ENCODE results near the gene OTULIN.

Gene OTULIN

DNA sequence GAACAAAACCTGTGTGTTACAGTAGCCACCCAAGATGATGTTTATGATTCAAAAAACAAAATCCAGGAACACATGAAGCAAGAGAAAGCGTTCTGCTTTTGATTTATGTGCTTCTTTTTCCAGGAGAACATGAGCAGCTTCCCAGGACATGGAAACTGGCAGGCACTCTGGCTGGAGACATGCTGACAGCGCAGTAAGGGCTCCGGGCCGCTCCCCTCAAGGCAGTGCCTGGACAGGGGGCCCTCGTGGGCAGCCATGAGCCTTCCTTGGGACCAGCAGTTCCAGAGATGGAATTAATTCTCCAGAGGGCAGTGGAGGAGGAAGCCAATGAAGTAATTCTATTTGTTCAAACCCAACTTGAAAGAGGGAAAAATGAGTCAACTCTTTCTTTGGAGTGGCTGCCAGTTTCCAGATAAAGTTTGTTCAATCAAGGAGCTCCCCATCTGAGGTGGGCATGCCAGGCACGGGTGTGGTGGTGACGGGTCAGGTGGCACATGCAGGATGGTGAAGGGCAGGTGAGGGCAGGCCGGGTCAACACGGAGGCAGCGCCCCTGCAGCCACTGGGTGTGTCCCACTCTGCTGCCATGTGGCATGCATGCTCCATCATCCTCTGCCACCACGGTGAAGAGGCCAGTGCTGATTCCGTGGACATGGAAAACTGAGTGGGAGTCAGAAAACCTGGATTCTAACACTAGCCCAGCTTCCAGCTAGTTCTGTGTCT, 83.8 kb downstream of the OTULIN start:
- Histone ChIP-seq H3K36me3 (ENCODE audit: control insufficient read depth, insufficient read depth, low read length) (no peaks in the 10 kb centered on the region), H3K27me3 (ENCODE audit: control insufficient read depth, insufficient read depth, low read length, poor library complexity, severe bottlenecking) (no peaks in the 10 kb centered on the region), H3K27ac (ENCODE audit: insufficient read depth, low read depth, low read length, poor library complexity, severe bottlenecking) (no peak overlapping the region), H3K4me1 (ENCODE audit: control insufficient read depth, insufficient read depth, low read length) (no peaks in the 10 kb centered on the region), H3K9me3 (ENCODE audit: control insufficient read depth, low read length) (no peaks in the 10 kb centered on the region), H3K4me3 (ENCODE audit: insufficient read depth, low read depth, low read length) (no peak overlapping the region)
- 95 to 96% methylated on average over 12 of the region's 12 CpGs for WGBS, 2 experiments

Data from ectodermal cell (in vitro differentiated cells).